AG04450 (cell line): ENCODE data around the gene ZNF846. TPM values are rescaled to one million over a fixed set of nuclear protein-coding genes. Genes with fewer than 3 reads are reported as not detected.
"Not testable (repeated sequence)": the region's sequence is repeated elsewhere in the genome, so short reads cannot be mapped to it uniquely, and the experiment has no call there.

ENCODE experiments used
- CTCF ChIA-PET: fragments of 300-600, 350-600 bp; formaldehyde crosslinking; extraction: SDS; loops from one replicate; lab custom pipeline; 2022; ENCODE audit warnings: antibody characterized with exemption, inconsistent platforms; lab: Charles Lee
- POLR2A ChIA-PET: fragments of 350-600 bp; formaldehyde crosslinking; extraction: SDS; loops from one replicate; lab custom pipeline; 2021; ENCODE audit warnings: antibody characterized with exemption, inconsistent platforms; lab: Yijun Ruan, JAX
- DNase-seq: peaks from one replicate; pipeline ENCODE4 v3.0.0-alpha.2; 2011; ENCODE audit warnings: low read depth, low spot score
- H3K27ac ChIP-seq: one replicate; pipeline ENCODE4 v1.5.1; 2012; ENCODE audit warnings: low read depth, low read length, control low read depth
- H3K27me3 ChIP-seq: one replicate; pipeline ENCODE4 v1.6.0; 2012; ENCODE audit warnings: low read length; ENCODE audit not compliant: control insufficient read depth, insufficient read depth
- H3K4me3 ChIP-seq: 2 replicates; pipeline ENCODE4 v1.5.1; 2011; ENCODE audit warnings: mild to moderate bottlenecking, low read depth, low read length, control low read depth
- H3K9me3 ChIP-seq: 2 replicates; pipeline ENCODE4 v1.5.1; 2012; ENCODE audit warnings: low read length; ENCODE audit not compliant: control insufficient read depth, insufficient read depth
- polyA plus RNA-seq: library from polyadenylated mRNA; depleted of rRNA; stranded (reverse); fragments of >200 nt; gene quantifications from 2 replicates; pipeline ENCODE4 v1.2.3, GENCODE V29; 2011
- TF ChIP-seq, protein P1 (sequence below): IDR thresholded peaks from 2 replicates; pipeline ENCODE4 v1.5.1; 2011; ENCODE audit warnings: low read depth, low read length, control low read depth, inconsistent platforms

The ZNF846 gene
- polyA plus RNA-seq, 1 experiment = 9.2 TPM

GRCh38 chr19:9796113-9796773 lies 27.7 kb upstream of the ZNF846 start:
- peaks cover 7% of the 10 kb centered on the region; the same call in 1 of the 2 replicates for H3K9me3 ChIP-seq
- POLR2A ChIA-PET = interaction anchor here (0.8 kb wide), 1 partner anchor 170 kb away, joined by 4 read pairs; no protein-coding TSS in a partner anchor
- peak; percentile 76 for DNase-seq
- CTCF ChIA-PET = interaction anchor here (0.5 to 2.7 kb wide), 16 partner anchors 10 to 661 kb away, joined by 3 to 47 read pairs (median 3); partner anchors contain the start of genes ZNF121 and ZNF561
- H3K27ac ChIP-seq = no peak overlapping the region
- TF ChIP-seq, protein P1, sequence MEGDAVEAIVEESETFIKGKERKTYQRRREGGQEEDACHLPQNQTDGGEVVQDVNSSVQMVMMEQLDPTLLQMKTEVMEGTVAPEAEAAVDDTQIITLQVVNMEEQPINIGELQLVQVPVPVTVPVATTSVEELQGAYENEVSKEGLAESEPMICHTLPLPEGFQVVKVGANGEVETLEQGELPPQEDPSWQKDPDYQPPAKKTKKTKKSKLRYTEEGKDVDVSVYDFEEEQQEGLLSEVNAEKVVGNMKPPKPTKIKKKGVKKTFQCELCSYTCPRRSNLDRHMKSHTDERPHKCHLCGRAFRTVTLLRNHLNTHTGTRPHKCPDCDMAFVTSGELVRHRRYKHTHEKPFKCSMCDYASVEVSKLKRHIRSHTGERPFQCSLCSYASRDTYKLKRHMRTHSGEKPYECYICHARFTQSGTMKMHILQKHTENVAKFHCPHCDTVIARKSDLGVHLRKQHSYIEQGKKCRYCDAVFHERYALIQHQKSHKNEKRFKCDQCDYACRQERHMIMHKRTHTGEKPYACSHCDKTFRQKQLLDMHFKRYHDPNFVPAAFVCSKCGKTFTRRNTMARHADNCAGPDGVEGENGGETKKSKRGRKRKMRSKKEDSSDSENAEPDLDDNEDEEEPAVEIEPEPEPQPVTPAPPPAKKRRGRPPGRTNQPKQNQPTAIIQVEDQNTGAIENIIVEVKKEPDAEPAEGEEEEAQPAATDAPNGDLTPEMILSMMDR = peak; percentile 86
- no peak overlapping the region for H3K4me3 ChIP-seq
- no peaks in the 10 kb centered on the region for H3K27me3 ChIP-seq

DNA sequence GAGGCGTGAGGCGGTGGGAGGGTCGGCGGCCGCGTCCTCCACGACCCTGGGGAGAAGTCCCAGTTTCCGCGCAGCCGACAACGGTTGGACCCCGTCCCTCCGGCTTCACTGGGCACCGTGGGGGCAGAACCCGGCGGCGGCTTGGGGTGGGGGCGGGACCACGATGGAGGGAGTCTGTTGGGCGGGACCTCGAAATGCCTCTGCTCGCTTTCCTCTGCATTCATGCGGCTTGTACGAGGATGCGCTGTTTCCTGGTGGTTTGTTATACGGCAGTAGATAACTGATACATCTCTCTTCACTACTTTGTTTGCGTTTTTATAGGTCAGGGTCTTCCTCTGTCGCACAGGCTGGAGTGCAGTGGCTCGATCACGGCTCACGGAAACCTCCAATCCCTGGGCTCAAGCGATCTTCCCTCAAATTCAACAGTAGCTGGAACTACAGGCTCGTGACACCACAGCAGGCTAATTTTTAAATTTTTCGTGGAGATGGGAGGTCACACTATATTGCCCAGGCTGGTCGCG lies 24.6 kb upstream of the ZNF846 start:
- peak overlapping the region; percentile 78 for H3K27ac ChIP-seq
- H3K27me3 ChIP-seq = no peaks in the 10 kb centered on the region
- ChIA-PET POLR2A (interaction anchor here (1.0 kb wide), 1 partner anchor 25 kb away, joined by 3 read pairs; the partner anchor contains the start of gene ZNF846), CTCF (interaction anchor here (1.8 kb wide), 1 partner anchor 167 kb away, joined by 11 read pairs; no protein-coding TSS in a partner anchor)
- TF ChIP-seq, protein P1 = no peak
- H3K4me3 ChIP-seq = peak overlapping the region; percentile 81
- peaks cover 7% of the 10 kb centered on the region; the same call in 1 of the 2 replicates for H3K9me3 ChIP-seq
- DNase-seq = no peak

- Histone ChIP-seq H3K9me3 (peaks cover 7% of the 10 kb centered on the region; the same call in 1 of the 2 replicates), H3K27me3 (no peaks in the 10 kb centered on the region), H3K27ac (peak overlapping the region; percentile 78), H3K4me3 (peak overlapping the region; percentile 81)
- TF ChIP-seq, protein P1 = no peak
- POLR2A ChIA-PET = no interaction called here
- DNase-seq = peak; percentile 84
- CTCF ChIA-PET = no interaction called here
Measured at GRCh38 chr19:9792206-9793070, 23.9 kb upstream of the ZNF846 start.

DNA sequence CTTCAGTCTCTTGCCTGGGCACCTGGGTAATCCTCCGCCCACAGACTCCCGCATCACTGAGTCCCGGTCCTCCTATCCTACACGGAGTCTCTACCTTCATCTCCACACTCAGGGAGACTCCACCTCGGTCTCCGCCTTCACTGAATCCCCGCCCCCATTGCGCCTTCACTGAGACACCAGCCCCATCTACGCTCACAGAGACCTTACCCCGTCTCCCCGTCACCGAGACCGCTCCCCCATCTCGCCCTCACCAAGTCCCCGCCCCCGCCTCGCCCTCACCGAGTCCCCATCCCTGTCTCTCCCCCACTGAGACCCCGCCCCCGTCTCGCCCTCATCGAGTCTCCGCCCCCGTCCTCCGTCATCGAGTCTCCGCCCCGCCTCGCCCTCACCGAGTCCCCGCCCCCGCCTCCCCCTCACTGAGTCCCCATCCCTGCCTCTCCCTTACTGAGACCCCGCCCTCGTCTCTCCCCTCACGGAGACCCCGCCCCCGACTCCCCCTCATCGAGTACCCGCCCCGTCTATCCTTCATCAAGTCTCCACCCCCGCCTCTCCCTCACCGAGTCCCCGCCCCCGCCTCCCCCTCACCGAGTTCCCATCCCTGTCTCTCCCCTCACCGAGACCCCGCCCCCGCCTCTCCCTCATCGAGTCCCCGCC lies 23.1 kb upstream of the ZNF846 start:
- Histone ChIP-seq H3K27me3 (no peaks in the 10 kb centered on the region), H3K27ac (peak overlapping the region; percentile 61), H3K9me3 (peaks cover 7% of the 10 kb centered on the region; the same call in 1 of the 2 replicates), H3K4me3 (peak overlapping the region; percentile 81)
- TF ChIP-seq, protein P1 = no peak
- ChIA-PET POLR2A (no interaction called here), CTCF (interaction anchor here (1.6 to 2.5 kb wide), 2 partner anchors 166 to 205 kb away, joined by 15 to 60 read pairs; no protein-coding TSS in a partner anchor)
- peak; percentile 92 for DNase-seq

GRCh38 chr19:9791073-9791367 lies 22.5 kb upstream of the ZNF846 start:
- POLR2A ChIA-PET, H3K27ac ChIP-seq, H3K4me3 ChIP-seq, H3K27me3 ChIP-seq, DNase-seq: not testable (repeated sequence)
- CTCF ChIA-PET = interaction anchor here (0.6 to 2.5 kb wide), 6 partner anchors 165 to 1150 kb away, joined by 4 to 60 read pairs (median 8); partner anchors contain the start of genes ZNF121 and ZNF561
- H3K9me3 ChIP-seq = peaks cover 12% of the 10 kb centered on the region; the same call in 1 of the 2 replicates

- DNase-seq, POLR2A ChIA-PET, H3K27me3 ChIP-seq: not testable (repeated sequence)
- Histone ChIP-seq H3K27ac (peak overlapping the region; percentile 39), H3K4me3 (0 out of 2 replicates have a peak overlapping the region, but pooled peaks have one; percentile 4), H3K9me3 (peaks cover 15% of the 10 kb centered on the region; the same call in 1 of the 2 replicates)
- CTCF ChIA-PET = interaction anchor here (1.2 to 2.5 kb wide), 4 partner anchors 71 to 205 kb away, joined by 3 to 60 read pairs (median 8); partner anchors contain the start of gene ZNF121
Measured at GRCh38 chr19:9789579-9789978, 21.0 kb upstream of the ZNF846 start.
